ENCODE results near the gene FCRL1. TPM values are rescaled to one million over a fixed set of nuclear protein-coding genes. Genes with fewer than 3 reads are reported as not detected.

FCRL1 gene
- total and polyA plus RNA-seq, 2 of the 8 experiments (the other 6 are each of a cell fraction or from before 2014, with no cell fraction given), result not detected

DNA sequence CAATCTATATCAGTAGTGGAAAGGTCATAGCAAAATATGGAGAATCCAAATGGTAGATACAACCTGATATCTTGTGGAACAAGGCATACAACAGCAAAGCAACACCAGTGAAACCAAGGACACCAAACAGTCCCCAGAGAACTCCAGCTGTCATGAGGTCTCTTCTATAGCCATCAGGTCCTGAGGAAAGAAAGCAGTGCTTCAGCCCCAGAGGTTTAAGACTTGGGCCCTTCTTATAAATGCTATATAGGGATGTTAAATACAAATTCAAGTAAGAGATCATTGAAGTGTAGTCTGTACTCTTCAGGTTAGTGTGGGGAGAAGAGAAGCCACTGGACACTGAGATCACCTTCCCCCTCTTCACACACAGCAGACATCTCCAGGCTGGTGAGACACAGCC, 53.1 kb downstream of the FCRL1 start (continued):
- TF ChIP-seq JUND (IDR thresholded peaks at IDR 0.05; ENCODE audit: low read length), result no peak

All from H1 (cell line).